Mucosa of stomach (tissue), 1 donor: ENCODE data around the gene KSR2.

ENCODE experiments used
- H3K27me3 ChIP-seq: one replicate; pipeline ENCODE4 v1.7.0; 2013; ENCODE audit warnings: mild to moderate bottlenecking, low read length; ENCODE audit not compliant: control insufficient read depth, insufficient read depth
- H3K36me3 ChIP-seq: one replicate; pipeline ENCODE4 v1.7.0; 2013; ENCODE audit warnings: low read length; ENCODE audit not compliant: control insufficient read depth, insufficient read depth
- H3K4me1 ChIP-seq: one replicate; pipeline ENCODE4 v1.7.0; 2013; ENCODE audit warnings: mild to moderate bottlenecking, low read length; ENCODE audit not compliant: control insufficient read depth, insufficient read depth
- H3K4me3 ChIP-seq: one replicate; pipeline ENCODE4 v1.7.0; 2013; ENCODE audit warnings: low read length
- H3K9ac ChIP-seq: one replicate; pipeline ENCODE4 v1.7.0; 2013; ENCODE audit warnings: mild to moderate bottlenecking, low read length, moderate library complexity
- H3K9me3 ChIP-seq: one replicate; pipeline ENCODE4 v1.7.0; 2013; ENCODE audit warnings: mild to moderate bottlenecking, low read length, moderate library complexity; ENCODE audit not compliant: control insufficient read depth
- donor health status: Pancreatic carcinoma.

KSR2 gene

GRCh38 chr12:117792877-117793424 lies 175.8 kb downstream of the KSR2 start:
- H3K27me3 ChIP-seq: no peaks in the 10 kb centered on the region
- H3K4me1 ChIP-seq: no peaks in the 10 kb centered on the region
- no peaks in the 10 kb centered on the region for H3K9me3 ChIP-seq
- no peak overlapping the region for H3K9ac ChIP-seq
- H3K4me3 ChIP-seq: no peak overlapping the region
- no peaks in the 10 kb centered on the region for H3K36me3 ChIP-seq

DNA sequence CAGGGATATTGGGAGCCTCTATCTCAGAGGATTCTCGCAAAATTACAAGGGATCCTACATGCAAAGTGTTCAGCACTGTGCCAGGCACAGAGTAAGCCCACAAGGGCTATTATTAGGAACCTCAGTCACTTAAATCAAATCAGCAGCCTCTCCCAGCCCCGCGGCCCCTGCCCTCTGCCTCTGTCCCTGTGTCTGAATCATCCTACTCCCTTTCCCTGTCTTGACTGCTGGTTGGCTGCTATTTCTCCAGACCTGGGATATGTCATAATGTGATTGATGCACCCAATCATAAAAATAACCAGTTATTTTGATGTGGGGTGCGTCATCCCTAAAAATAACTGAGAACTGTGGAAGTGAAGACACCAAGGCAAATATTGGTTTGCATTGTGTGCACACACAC lies 176.3 kb downstream of the KSR2 start:
- Histone ChIP-seq H3K36me3 (no peaks in the 10 kb centered on the region), H3K9me3 (no peaks in the 10 kb centered on the region), H3K4me3 (no peak overlapping the region), H3K27me3 (no peaks in the 10 kb centered on the region), H3K9ac (no peak overlapping the region), H3K4me1 (no peaks in the 10 kb centered on the region)

- H3K27me3 ChIP-seq: no peaks in the 10 kb centered on the region
- no peak overlapping the region for H3K4me3 ChIP-seq
- no peaks in the 10 kb centered on the region for H3K36me3 ChIP-seq
- H3K9ac ChIP-seq: no peak overlapping the region
- H3K9me3 ChIP-seq: no peaks in the 10 kb centered on the region
- H3K4me1 ChIP-seq: no peaks in the 10 kb centered on the region
These were observed 177.8 kb downstream of the KSR2 start for GRCh38 chr12:117790948-117791347.

DNA sequence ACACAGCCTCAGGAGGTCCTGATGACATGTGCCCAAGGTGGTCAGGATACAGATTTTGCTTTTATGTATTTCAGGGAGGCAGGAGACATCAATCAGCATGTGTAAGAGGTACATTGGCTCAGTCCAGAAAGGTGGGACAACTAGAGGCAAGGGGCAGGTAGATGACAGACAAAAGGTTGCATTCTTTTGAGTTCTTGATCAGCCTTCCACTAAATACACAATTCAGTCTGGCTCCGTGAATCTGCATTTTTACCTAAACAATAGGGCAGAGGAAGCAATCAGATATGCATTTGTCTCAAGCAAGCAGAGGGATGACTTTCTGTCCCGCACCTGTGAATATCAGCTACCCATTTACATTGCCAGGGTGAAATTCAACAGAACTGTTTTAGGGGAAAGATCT lies 178.6 kb downstream of the KSR2 start:
- H3K4me1 ChIP-seq: no peaks in the 10 kb centered on the region
- H3K36me3 ChIP-seq: no peaks in the 10 kb centered on the region
- H3K9ac ChIP-seq: no peak overlapping the region
- no peaks in the 10 kb centered on the region for H3K27me3 ChIP-seq
- H3K4me3 ChIP-seq: no peak overlapping the region
- H3K9me3 ChIP-seq: no peaks in the 10 kb centered on the region

GRCh38 chr12:117789195-117789912 lies 179.4 kb downstream of the KSR2 start:
- no peaks in the 10 kb centered on the region for H3K27me3 ChIP-seq
- H3K9ac ChIP-seq: no peak overlapping the region
- no peaks in the 10 kb centered on the region for H3K9me3 ChIP-seq
- no peaks in the 10 kb centered on the region for H3K4me1 ChIP-seq
- H3K4me3 ChIP-seq: no peak overlapping the region
- no peaks in the 10 kb centered on the region for H3K36me3 ChIP-seq

DNA sequence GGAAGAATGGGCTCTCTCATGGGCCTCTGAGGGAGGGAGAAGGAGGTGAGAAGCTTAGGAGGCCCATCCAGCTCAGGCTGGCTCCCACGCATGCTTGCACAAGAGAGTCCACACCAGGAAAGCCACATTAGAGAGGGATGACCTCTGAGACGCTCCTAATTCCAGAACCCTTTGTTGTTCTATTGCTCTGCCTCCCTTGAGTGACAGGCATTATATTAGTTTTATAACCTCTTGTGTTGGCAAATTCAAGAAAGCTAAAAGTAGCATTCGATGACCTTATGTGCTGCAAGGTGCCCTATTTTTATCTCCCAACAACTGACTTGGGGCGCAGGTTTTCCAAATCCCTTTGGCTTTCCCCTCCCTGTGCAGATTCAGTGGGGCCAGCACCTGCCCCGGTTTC lies 190.1 kb downstream of the KSR2 start:
- no peak overlapping the region for H3K4me3 ChIP-seq
- H3K4me1 ChIP-seq: no peaks in the 10 kb centered on the region
- no peaks in the 10 kb centered on the region for H3K27me3 ChIP-seq
- H3K36me3 ChIP-seq: no peaks in the 10 kb centered on the region
- no peaks in the 10 kb centered on the region for H3K9me3 ChIP-seq
- H3K9ac ChIP-seq: no peak overlapping the region

DNA sequence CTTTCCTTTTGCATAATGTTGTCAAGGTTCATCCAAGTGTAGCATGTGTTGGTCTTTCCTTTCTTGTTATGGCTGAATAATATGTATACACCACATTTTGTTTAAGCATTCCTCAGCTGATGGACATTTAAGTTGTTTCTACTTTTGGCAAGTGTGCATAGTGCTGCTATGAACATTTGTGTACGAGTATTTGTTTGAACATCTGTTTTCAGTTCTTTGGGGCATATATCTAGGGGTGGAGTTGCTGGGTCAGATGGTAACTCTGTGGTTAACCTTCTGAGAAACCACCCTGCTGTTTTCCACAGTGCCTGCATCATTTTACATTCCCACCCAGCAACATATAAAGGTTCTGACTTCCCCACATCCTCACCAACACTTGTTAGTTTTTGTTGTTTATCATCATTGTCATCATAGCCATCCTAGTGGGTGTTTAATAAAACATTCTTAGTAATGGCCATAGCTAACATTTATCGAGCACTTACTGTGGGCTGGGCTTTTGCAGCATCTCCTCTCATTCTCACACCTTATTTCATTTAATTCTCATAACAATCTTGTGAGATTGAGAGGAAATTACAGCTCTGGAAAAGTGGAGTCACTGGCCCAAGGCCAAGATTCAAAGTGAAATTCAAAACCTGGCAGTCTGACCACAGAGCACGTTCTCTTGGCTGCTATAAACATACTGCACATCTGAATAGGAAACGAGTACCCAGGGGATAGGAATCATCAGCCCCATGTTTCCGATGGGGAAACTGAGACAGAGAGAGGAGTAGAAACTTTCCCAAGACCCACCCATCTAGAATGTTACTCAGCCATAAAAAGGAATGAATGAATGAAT lies 193.6 kb downstream of the KSR2 start:
- Histone ChIP-seq H3K9ac (no peak overlapping the region), H3K4me3 (no peak overlapping the region), H3K4me1 (no peaks in the 10 kb centered on the region), H3K27me3 (no peaks in the 10 kb centered on the region), H3K9me3 (no peaks in the 10 kb centered on the region), H3K36me3 (no peaks in the 10 kb centered on the region)

DNA sequence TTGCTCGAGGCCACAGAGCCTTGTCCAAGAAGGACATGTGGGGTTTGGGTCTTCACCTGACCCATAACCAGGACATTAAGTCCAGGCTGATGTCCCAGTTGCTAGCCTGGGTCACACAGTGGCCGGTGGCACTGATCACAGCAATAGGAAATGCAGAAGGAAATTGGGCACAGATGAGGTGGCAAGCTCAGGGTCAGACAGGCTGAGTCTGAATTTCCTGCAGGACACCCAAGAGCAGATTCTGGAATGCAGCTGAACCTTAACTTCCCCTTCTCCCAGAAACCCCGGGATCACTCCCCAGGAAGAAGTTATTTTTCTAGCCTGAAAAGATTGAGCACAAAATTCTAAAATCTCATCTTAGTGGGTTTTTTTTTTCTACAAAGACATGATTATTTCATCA lies 199.9 kb downstream of the KSR2 start:
- Histone ChIP-seq H3K4me1 (no peaks in the 10 kb centered on the region), H3K36me3 (no peaks in the 10 kb centered on the region), H3K27me3 (no peaks in the 10 kb centered on the region), H3K9me3 (no peaks in the 10 kb centered on the region), H3K9ac (no peak overlapping the region), H3K4me3 (no peak overlapping the region)

GRCh38 chr12:117766008-117766407 lies 202.8 kb downstream of the KSR2 start:
- Histone ChIP-seq H3K4me3 (no peak overlapping the region), H3K9ac (no peak overlapping the region), H3K4me1 (no peaks in the 10 kb centered on the region), H3K27me3 (no peaks in the 10 kb centered on the region), H3K9me3 (no peaks in the 10 kb centered on the region), H3K36me3 (no peaks in the 10 kb centered on the region)

DNA sequence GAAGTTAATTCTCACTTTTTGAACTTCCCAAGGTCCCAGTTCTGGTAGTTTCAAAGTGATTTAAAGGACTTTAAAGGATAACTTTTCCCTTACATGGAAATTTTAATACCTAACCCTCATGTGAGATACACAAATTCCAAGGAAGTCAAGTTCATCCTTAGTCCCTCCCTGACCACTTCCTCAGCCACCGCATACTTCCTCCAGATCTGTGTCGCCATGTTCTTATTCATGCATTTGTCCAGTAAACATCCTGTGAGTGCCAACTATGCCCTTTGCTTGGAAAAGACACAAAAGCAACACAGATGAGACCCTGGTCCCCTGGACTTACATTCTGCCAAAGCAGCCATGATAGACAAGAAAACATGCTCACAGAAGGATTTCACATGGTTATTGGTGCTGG lies 206.6 kb downstream of the KSR2 start:
- H3K27me3 ChIP-seq: no peaks in the 10 kb centered on the region
- no peak overlapping the region for H3K4me3 ChIP-seq
- no peaks in the 10 kb centered on the region for H3K9me3 ChIP-seq
- no peak overlapping the region for H3K9ac ChIP-seq
- H3K36me3 ChIP-seq: no peaks in the 10 kb centered on the region
- no peaks in the 10 kb centered on the region for H3K4me1 ChIP-seq

- Histone ChIP-seq H3K4me1 (no peaks in the 10 kb centered on the region), H3K9ac (no peak overlapping the region), H3K36me3 (no peaks in the 10 kb centered on the region), H3K9me3 (no peaks in the 10 kb centered on the region), H3K4me3 (no peak overlapping the region), H3K27me3 (no peaks in the 10 kb centered on the region)
These were observed 207.2 kb downstream of the KSR2 start for GRCh38 chr12:117761528-117762100.

- H3K27me3 ChIP-seq: no peaks in the 10 kb centered on the region
- no peaks in the 10 kb centered on the region for H3K4me1 ChIP-seq
- H3K36me3 ChIP-seq: no peaks in the 10 kb centered on the region
- H3K9me3 ChIP-seq: no peaks in the 10 kb centered on the region
- no peak overlapping the region for H3K4me3 ChIP-seq
- no peak overlapping the region for H3K9ac ChIP-seq
These were observed 207.8 kb downstream of the KSR2 start for GRCh38 chr12:117760990-117761389.
